Kidney epithelial cell (primary cell): ENCODE data around the gene SKIDA1. TPM values are rescaled to one million over a fixed set of nuclear protein-coding genes. Genes with fewer than 3 reads are reported as not detected.

ENCODE experiments used
- DNase-seq: peaks from one replicate; pipeline ENCODE4 v3.0.0-alpha.2; 2010; ENCODE audit warnings: low read depth
- H3K27me3 ChIP-seq: 2 replicates; pipeline ENCODE4 v1.6.0; 2011; ENCODE audit warnings: low read length; ENCODE audit not compliant: control insufficient read depth, insufficient read depth
- H3K36me3 ChIP-seq: 2 replicates; pipeline ENCODE4 v1.5.1; 2011; ENCODE audit warnings: low read length; ENCODE audit not compliant: control insufficient read depth, insufficient read depth
- H3K4me3 ChIP-seq: 2 replicates; pipeline ENCODE4 v1.5.1; 2011; ENCODE audit warnings: low read depth, mild to moderate bottlenecking, control low read depth, low read length
- CTCF ChIP-seq: IDR thresholded peaks from 2 replicates; pipeline ENCODE4 v1.5.1; 2011; ENCODE audit warnings: mild to moderate bottlenecking, moderate library complexity, low read length, control low read depth, inconsistent platforms; ENCODE audit not compliant: insufficient read depth, poor library complexity, severe bottlenecking
- total RNA-seq: library from RNA; depleted of rRNA; stranded (reverse); fragments of >200 nt; gene quantifications from 2 replicates; pipeline ENCODE4 v1.2.3, GENCODE V29; 2015

The SKIDA1 gene
- total RNA-seq, 1 donor from 2014 or later, result 1.5 TPM

- TF ChIP-seq CTCF, result no peak
These were observed 3.8 kb upstream of the SKIDA1 start for GRCh38 chr10:21529032-21529910.

GRCh38 chr10:21528236-21529031 lies 3.0 kb upstream of the SKIDA1 start:
- Histone ChIP-seq H3K27me3 (no peaks in the 10 kb centered on the region), H3K4me3 (no peak overlapping the region), H3K36me3 (no peaks in the 10 kb centered on the region)
- no peak for DNase-seq
- no peak for TF ChIP-seq CTCF

More at GRCh38 chr10:21529032-21529910, 3.8 kb upstream of the SKIDA1 start:
- Histone ChIP-seq H3K36me3 (no peaks in the 10 kb centered on the region), H3K4me3 (no peak overlapping the region), H3K27me3 (no peaks in the 10 kb centered on the region)
- DNase-seq, result no peak

GRCh38 chr10:21527598-21528235 lies 2.2 kb upstream of the SKIDA1 start:
- no peak for DNase-seq
- no peaks in the 10 kb centered on the region for H3K27me3 ChIP-seq
- no peaks in the 10 kb centered on the region for H3K36me3 ChIP-seq
- H3K4me3 ChIP-seq, result peak overlapping the region; percentile 49
- TF ChIP-seq CTCF, result no peak

- Histone ChIP-seq H3K27me3 (no peaks in the 10 kb centered on the region), H3K36me3 (no peaks in the 10 kb centered on the region), H3K4me3 (peak overlapping the region; percentile 49)
- TF ChIP-seq CTCF, result no peak
- DNase-seq, result no peak
These were observed 1.5 kb upstream of the SKIDA1 start for GRCh38 chr10:21526860-21527597.

GRCh38 chr10:21526188-21526859 lies 842 bp upstream of the SKIDA1 start:
- no peak for DNase-seq
- H3K27me3 ChIP-seq, result no peaks in the 10 kb centered on the region
- TF ChIP-seq CTCF, result no peak
- H3K4me3 ChIP-seq, result peak overlapping the region; percentile 49
- H3K36me3 ChIP-seq, result no peaks in the 10 kb centered on the region
